ENCODE results near the gene ALDH16A1. TPM values are rescaled to one million over a fixed set of nuclear protein-coding genes. Genes with fewer than 3 reads are reported as not detected.

ALDH16A1 gene
- total RNA-seq, 2 donors from 2014 or later: 22.6 to 57.9 TPM

- no peak for DNase-seq
- Histone ChIP-seq H3K27ac (no peak overlapping the region), H3K36me3 (no peaks in the 10 kb centered on the region), H3K27me3 (no peaks in the 10 kb centered on the region), H3K4me3 (no peak overlapping the region), H3K4me1 (no peaks in the 10 kb centered on the region), H3K9ac (ENCODE audit: low read depth in 2 of 2, low read length in 2 of 2) (no peak overlapping the region), H3K9me3 (no peaks in the 10 kb centered on the region)
- TF ChIP-seq CTCF (IDR thresholded peaks at IDR 0.05): no peak
- intact Hi-C loops (cut with DNase I): loop anchor here (5.0 kb wide), 1 partner anchor 164 kb away; no protein-coding TSS in a partner anchor
These were observed 54.9 kb downstream of the ALDH16A1 start for GRCh38 chr19:49507803-49508494.

GRCh38 chr19:49512970-49513745 is 60.1 kb downstream of the ALDH16A1 start:
- Histone ChIP-seq H3K9ac (ENCODE audit: low read depth in 2 of 2, low read length in 2 of 2) (peak overlapping the region; percentile 88 to 91), H3K27ac (peak overlapping the region; percentile 91), H3K36me3 (no peaks in the 10 kb centered on the region), H3K4me3 (peak overlapping the region; percentile 68), H3K9me3 (no peaks in the 10 kb centered on the region), H3K27me3 (no peaks in the 10 kb centered on the region), H3K4me1 (no peaks in the 10 kb centered on the region)
- intact Hi-C loops (cut with DNase I): no loop called here
- peak; percentile 80 for DNase-seq
- TF ChIP-seq CTCF (IDR thresholded peaks at IDR 0.05): no peak

DNA sequence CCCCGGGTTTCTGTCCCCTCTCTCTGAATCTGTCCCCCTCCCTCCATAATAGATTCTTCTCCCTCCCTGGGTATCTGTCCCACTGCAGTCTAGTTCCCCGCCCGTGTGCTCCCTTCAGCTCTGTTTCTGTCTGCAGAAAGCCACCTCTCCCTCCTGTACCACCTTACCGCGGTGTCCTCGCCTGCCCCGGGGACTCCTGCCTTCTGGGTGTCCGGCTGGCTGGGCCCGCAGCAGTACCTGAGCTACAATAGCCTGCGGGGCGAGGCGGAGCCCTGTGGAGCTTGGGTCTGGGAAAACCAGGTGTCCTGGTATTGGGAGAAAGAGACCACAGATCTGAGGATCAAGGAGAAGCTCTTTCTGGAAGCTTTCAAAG is 60.7 kb downstream of the ALDH16A1 start:
- no peak for DNase-seq
- Histone ChIP-seq H3K4me3 (peak overlapping the region; percentile 68), H3K27me3 (no peaks in the 10 kb centered on the region), H3K4me1 (no peaks in the 10 kb centered on the region), H3K27ac (peak overlapping the region; percentile 91), H3K9ac (ENCODE audit: low read depth in 2 of 2, low read length in 2 of 2) (peak overlapping the region; percentile 66 to 91), H3K9me3 (no peaks in the 10 kb centered on the region), H3K36me3 (no peaks in the 10 kb centered on the region)
- intact Hi-C loops (cut with DNase I): no loop called here
- no peak for TF ChIP-seq CTCF (IDR thresholded peaks at IDR 0.05)

- Histone ChIP-seq H3K27ac (peak overlapping the region; percentile 91), H3K27me3 (no peaks in the 10 kb centered on the region), H3K4me1 (no peaks in the 10 kb centered on the region), H3K9me3 (no peaks in the 10 kb centered on the region), H3K9ac (ENCODE audit: low read depth in 2 of 2, low read length in 2 of 2) (peak overlapping the region; percentile 66 to 91), H3K36me3 (no peaks in the 10 kb centered on the region), H3K4me3 (peak overlapping the region; percentile 68)
- DNase-seq: no peak
- no peak for TF ChIP-seq CTCF (IDR thresholded peaks at IDR 0.05)
- intact Hi-C loops (cut with DNase I): no loop called here
These were observed 61.1 kb downstream of the ALDH16A1 start for GRCh38 chr19:49514151-49514550.

- TF ChIP-seq CTCF (IDR thresholded peaks at IDR 0.05): no peak
- no peak for DNase-seq
- H3K9ac ChIP-seq (ENCODE audit: low read depth in 2 of 2, low read length in 2 of 2): peak overlapping the region in 1 of 2 donors; percentile 34
- no peak overlapping the region for H3K4me3 ChIP-seq
- H3K9me3 ChIP-seq: no peaks in the 10 kb centered on the region
- H3K27me3 ChIP-seq: no peaks in the 10 kb centered on the region
- no peaks in the 10 kb centered on the region for H3K4me1 ChIP-seq
- H3K27ac ChIP-seq: no peak overlapping the region
- H3K36me3 ChIP-seq: no peaks in the 10 kb centered on the region
- intact Hi-C loops (cut with DNase I): no loop called here
These were observed 62.7 kb downstream of the ALDH16A1 start for GRCh38 chr19:49515767-49516166.

Measured in colonic mucosa (tissue), 4 donors.